GM23338 (cell line): Measurements from ENCODE around the gene MED16. TPM values are rescaled to one million over a fixed set of nuclear protein-coding genes. Genes with fewer than 3 reads are reported as not detected.

Experiments used
- ATAC-seq: fragments of 200-7000 bp; cut with Tn5 transposase; 3 replicates; pipeline ENCODE4 v1.9.1; 2020
- DNase-seq: peaks from one replicate; pipeline ENCODE4 v3.0.0-alpha.2; 2015; ENCODE audit warnings: low spot score
- H2AFZ ChIP-seq: fragments of 200-600 bp; sonication (generic); 2 replicates; pipeline ENCODE4 v1.8.0; 2016; ENCODE audit warnings: antibody characterized with exemption, mild to moderate bottlenecking, moderate library complexity
- H3F3A ChIP-seq: fragments of 200-600 bp; sonication (generic); replicated peaks from 2 replicates; pipeline ENCODE4 v1.8.0; 2017; ENCODE audit warnings: antibody characterized with exemption, mixed run types, low read depth
- H3K27ac ChIP-seq: fragments of 200-600 bp; sonication (generic); 2 replicates; pipeline ENCODE4 v1.6.1; 2016; ENCODE audit warnings: low read depth
- H3K27me3 ChIP-seq: fragments of 200-600 bp; sonication (generic); 2 replicates; pipeline ENCODE4 v1.8.0; 2016; ENCODE audit warnings: mild to moderate bottlenecking, mixed run types, moderate library complexity; ENCODE audit not compliant: insufficient read depth
- H3K36me3 ChIP-seq: fragments of 200-600 bp; sonication (generic); 2 replicates; pipeline ENCODE4 v1.8.0; 2016; ENCODE audit warnings: mild to moderate bottlenecking; ENCODE audit not compliant: insufficient read depth
- H3K4me1 ChIP-seq: fragments of 200-600 bp; sonication (generic); 2 replicates; pipeline ENCODE4 v1.8.0; 2016; ENCODE audit warnings: mild to moderate bottlenecking, moderate library complexity; ENCODE audit not compliant: insufficient read depth
- H3K4me2 ChIP-seq: fragments of 200-600 bp; sonication (generic); 2 replicates; pipeline ENCODE4 v1.7.1; 2017; ENCODE audit warnings: mixed run types
- H3K4me3 ChIP-seq: fragments of 200-600 bp; sonication (generic); 2 replicates; pipeline ENCODE4 v1.6.1; 2016; ENCODE audit warnings: mixed run types
- H3K79me2 ChIP-seq: fragments of 200-600 bp; sonication (generic); replicated peaks from 2 replicates; pipeline ENCODE4 v1.8.0; 2017; ENCODE audit warnings: mild to moderate bottlenecking; ENCODE audit not compliant: insufficient read depth
- H3K9me2 ChIP-seq: fragments of 200-600 bp; sonication (generic); 2 replicates; pipeline ENCODE4 v1.8.0; 2017; ENCODE audit not compliant: insufficient read depth
- H4K20me1 ChIP-seq: fragments of 200-600 bp; sonication (generic); replicated peaks from 2 replicates; pipeline ENCODE4 v1.8.0; 2017; ENCODE audit warnings: mild to moderate bottlenecking; ENCODE audit not compliant: insufficient read depth
- H3K27ac Mint-ChIP-seq: 2 replicates; pipeline ENCODE4 v1.8.0; 2020; ENCODE audit warnings: inconsistent platforms, mild to moderate bottlenecking, moderate library complexity, mixed read lengths
- H3K27me3 Mint-ChIP-seq: 3 replicates; pipeline ENCODE4 v1.8.0; 2022; ENCODE audit warnings: low read depth, mild to moderate bottlenecking, moderate library complexity, mixed read lengths, inconsistent platforms; ENCODE audit not compliant: insufficient read depth, poor library complexity
- H3K36me3 Mint-ChIP-seq: 3 replicates; pipeline ENCODE4 v1.8.0; 2021; ENCODE audit warnings: low read depth, mild to moderate bottlenecking, inconsistent platforms, moderate library complexity, mixed read lengths
- H3K4me1 Mint-ChIP-seq: 3 replicates; pipeline ENCODE4 v1.8.0; 2020; ENCODE audit warnings: mild to moderate bottlenecking, inconsistent platforms, mixed read lengths
- H3K4me3 Mint-ChIP-seq: 3 replicates; pipeline ENCODE4 v1.8.0; 2021; ENCODE audit warnings: moderate library complexity, mild to moderate bottlenecking, inconsistent platforms, mixed read lengths
- H3K9me3 Mint-ChIP-seq: 3 replicates; pipeline ENCODE4 v1.8.0; 2020; ENCODE audit warnings: moderate library complexity, mild to moderate bottlenecking, inconsistent platforms, mixed read lengths
- CREB1 ChIP-seq: fragments of 250-450 bp; sonication (Bioruptor Pico); IDR thresholded peaks from 2 replicates; pipeline ENCODE4 v1.5.0; 2020; ENCODE audit warnings: low read depth, mild to moderate bottlenecking, moderate library complexity
- CTCF ChIP-seq, 2 experiments: fragments of 200-600 bp in 1 of 2; sonication (generic) in 1 of 2; conservative IDR thresholded peaks; 2 replicates each; pipeline versions ENCODE4 v1.5.1 to v1.6.1; 2016 to 2017; ENCODE audit warnings: antibody characterized with exemption in 2 of 2, low read depth in 2 of 2, mild to moderate bottlenecking in 2 of 2, moderate library complexity in 1 of 2
- EZH2 ChIP-seq: fragments of 200-600 bp; sonication (generic); IDR thresholded peaks from one replicate; pipeline ENCODE4 v1.8.0; 2017; ENCODE audit warnings: antibody characterized with exemption, mild to moderate bottlenecking, low read depth; ENCODE audit not compliant: unreplicated experiment
- EZH2phosphoT487 ChIP-seq: fragments of 200-600 bp; sonication (generic); IDR thresholded peaks from one replicate; pipeline ENCODE4 v1.8.1; 2018; ENCODE audit warnings: antibody characterized with exemption; ENCODE audit not compliant: unreplicated experiment
- JUNB ChIP-seq: IDR thresholded peaks from one replicate; pipeline ENCODE4 v1.6.1; 2016; ENCODE audit warnings: antibody characterized with exemption; ENCODE audit not compliant: unreplicated experiment
- NANOG ChIP-seq: IDR thresholded peaks from 2 replicates; pipeline ENCODE4 v1.6.1; 2016; ENCODE audit warnings: antibody characterized with exemption, borderline replicate concordance
- POLR2AphosphoS5 ChIP-seq: IDR thresholded peaks from 2 replicates; pipeline ENCODE4 v1.6.1; 2016; ENCODE audit warnings: antibody characterized with exemption, low read depth
- REST ChIP-seq: IDR thresholded peaks from one replicate; pipeline ENCODE4 v1.6.1; 2018; ENCODE audit warnings: antibody characterized with exemption; ENCODE audit not compliant: unreplicated experiment
- STAT1 ChIP-seq: IDR thresholded peaks from one replicate; pipeline ENCODE4 v1.6.1; 2016; ENCODE audit warnings: antibody characterized with exemption; ENCODE audit not compliant: unreplicated experiment
- ZNF114 ChIP-seq: fragments of 250-450 bp; sonication (Bioruptor Pico); IDR thresholded peaks from 2 replicates; pipeline ENCODE4 v1.5.0; 2020; ENCODE audit warnings: mild to moderate bottlenecking, moderate library complexity
- ZNF331 ChIP-seq: fragments of 250-450 bp; sonication (Bioruptor Pico); IDR thresholded peaks from 2 replicates; pipeline ENCODE4 v1.5.0; 2020; ENCODE audit warnings: low read depth, mild to moderate bottlenecking, moderate library complexity
- polyA plus RNA-seq: library from polyadenylated mRNA; unstranded; fragments of >200 nt; fragmentation: Nextera tagmentation; extraction: Ambion mirVana; gene quantifications from 2 replicates; pipeline ENCODE4 v1.2.1, GENCODE V29; 2016
- total RNA-seq: library from RNA; depleted of rRNA; stranded (reverse); fragments of >200 nt; shearing (Covaris generic); gene quantifications from 2 replicates; pipeline ENCODE4 v1.2.3, GENCODE V29; 2014
- TF ChIP-seq, protein P1 (sequence below): IDR thresholded peaks from 2 replicates; pipeline ENCODE4 v1.6.1; 2016; ENCODE audit warnings: antibody characterized with exemption
- TF ChIP-seq, protein P2 (sequence below): fragments of 250-450 bp; sonication (Bioruptor Pico); IDR thresholded peaks from 2 replicates; pipeline ENCODE4 v1.5.0; 2020; ENCODE audit warnings: mild to moderate bottlenecking, moderate library complexity

MED16 gene
- total and polyA plus RNA-seq, 2 experiments from 2014 or later: 52.7 to 73.6 TPM

DNA sequence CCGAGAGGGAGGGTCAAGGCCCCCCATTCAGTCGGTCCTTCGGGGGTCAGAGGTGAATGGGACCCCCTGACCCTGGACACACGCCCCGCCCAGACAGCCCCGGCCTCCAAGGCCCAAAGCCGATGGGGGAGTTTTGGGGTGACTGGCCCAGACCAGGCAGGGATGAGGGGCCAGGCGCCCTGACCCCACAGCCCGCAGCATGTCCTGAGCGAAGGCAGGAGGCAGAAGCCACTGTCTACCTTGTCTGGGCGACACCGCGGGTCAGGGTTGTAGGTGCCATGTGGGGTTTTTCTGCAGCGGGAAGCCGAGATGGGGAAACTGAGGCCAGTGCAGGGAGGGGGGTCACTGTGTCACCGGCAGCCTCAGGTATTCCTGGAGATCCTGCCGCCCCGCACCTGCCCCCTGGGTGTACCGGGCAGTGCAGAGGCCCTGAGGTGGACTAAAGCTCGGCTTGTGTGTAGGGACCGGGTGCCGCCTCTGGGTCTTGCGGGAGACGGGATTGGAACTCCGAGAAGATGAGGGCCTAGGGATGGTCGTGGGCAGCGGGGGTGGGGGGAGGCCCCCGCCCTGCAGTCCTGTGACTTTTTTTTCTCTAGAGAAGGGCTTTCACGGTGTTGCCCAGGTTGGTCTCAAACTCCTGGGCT lies 41.3 kb upstream of the MED16 start:
- peaks cover 34% of the 10 kb centered on the region for H3K36me3 Mint-ChIP-seq
- peaks cover 8% of the 10 kb centered on the region for H4K20me1 ChIP-seq
- no peak for ATAC-seq

More for the DNA sequence above, 41.3 kb upstream of the MED16 start:
- peaks cover 8% of the 10 kb centered on the region; the same call in 1 of the 2 replicates for H3F3A ChIP-seq
- H3K79me2 ChIP-seq: peaks cover 78% of the 10 kb centered on the region
- no peak overlapping the region for H3K4me3 Mint-ChIP-seq
- peaks cover 10% of the 10 kb centered on the region; the same call in 1 of the 2 replicates for H3K4me1 ChIP-seq
- TF ChIP-seq POLR2AphosphoS5 (no peak), EZH2phosphoT487 (no peak), ZNF331 (CRISPR knock-in tag) (no peak), ZNF114 (no peak), CREB1 (CRISPR knock-in tag) (no peak), NANOG (no peak), STAT1 (no peak), EZH2 (no peak), JUNB (no peak), REST (no peak), CTCF (conservative IDR thresholded peaks at IDR 0.05; ENCODE audit: low read depth in 2 of 2) (no peak)
- TF ChIP-seq, protein P1, sequence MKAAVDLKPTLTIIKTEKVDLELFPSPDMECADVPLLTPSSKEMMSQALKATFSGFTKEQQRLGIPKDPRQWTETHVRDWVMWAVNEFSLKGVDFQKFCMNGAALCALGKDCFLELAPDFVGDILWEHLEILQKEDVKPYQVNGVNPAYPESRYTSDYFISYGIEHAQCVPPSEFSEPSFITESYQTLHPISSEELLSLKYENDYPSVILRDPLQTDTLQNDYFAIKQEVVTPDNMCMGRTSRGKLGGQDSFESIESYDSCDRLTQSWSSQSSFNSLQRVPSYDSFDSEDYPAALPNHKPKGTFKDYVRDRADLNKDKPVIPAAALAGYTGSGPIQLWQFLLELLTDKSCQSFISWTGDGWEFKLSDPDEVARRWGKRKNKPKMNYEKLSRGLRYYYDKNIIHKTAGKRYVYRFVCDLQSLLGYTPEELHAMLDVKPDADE: no peak
- TF ChIP-seq, protein P2, sequence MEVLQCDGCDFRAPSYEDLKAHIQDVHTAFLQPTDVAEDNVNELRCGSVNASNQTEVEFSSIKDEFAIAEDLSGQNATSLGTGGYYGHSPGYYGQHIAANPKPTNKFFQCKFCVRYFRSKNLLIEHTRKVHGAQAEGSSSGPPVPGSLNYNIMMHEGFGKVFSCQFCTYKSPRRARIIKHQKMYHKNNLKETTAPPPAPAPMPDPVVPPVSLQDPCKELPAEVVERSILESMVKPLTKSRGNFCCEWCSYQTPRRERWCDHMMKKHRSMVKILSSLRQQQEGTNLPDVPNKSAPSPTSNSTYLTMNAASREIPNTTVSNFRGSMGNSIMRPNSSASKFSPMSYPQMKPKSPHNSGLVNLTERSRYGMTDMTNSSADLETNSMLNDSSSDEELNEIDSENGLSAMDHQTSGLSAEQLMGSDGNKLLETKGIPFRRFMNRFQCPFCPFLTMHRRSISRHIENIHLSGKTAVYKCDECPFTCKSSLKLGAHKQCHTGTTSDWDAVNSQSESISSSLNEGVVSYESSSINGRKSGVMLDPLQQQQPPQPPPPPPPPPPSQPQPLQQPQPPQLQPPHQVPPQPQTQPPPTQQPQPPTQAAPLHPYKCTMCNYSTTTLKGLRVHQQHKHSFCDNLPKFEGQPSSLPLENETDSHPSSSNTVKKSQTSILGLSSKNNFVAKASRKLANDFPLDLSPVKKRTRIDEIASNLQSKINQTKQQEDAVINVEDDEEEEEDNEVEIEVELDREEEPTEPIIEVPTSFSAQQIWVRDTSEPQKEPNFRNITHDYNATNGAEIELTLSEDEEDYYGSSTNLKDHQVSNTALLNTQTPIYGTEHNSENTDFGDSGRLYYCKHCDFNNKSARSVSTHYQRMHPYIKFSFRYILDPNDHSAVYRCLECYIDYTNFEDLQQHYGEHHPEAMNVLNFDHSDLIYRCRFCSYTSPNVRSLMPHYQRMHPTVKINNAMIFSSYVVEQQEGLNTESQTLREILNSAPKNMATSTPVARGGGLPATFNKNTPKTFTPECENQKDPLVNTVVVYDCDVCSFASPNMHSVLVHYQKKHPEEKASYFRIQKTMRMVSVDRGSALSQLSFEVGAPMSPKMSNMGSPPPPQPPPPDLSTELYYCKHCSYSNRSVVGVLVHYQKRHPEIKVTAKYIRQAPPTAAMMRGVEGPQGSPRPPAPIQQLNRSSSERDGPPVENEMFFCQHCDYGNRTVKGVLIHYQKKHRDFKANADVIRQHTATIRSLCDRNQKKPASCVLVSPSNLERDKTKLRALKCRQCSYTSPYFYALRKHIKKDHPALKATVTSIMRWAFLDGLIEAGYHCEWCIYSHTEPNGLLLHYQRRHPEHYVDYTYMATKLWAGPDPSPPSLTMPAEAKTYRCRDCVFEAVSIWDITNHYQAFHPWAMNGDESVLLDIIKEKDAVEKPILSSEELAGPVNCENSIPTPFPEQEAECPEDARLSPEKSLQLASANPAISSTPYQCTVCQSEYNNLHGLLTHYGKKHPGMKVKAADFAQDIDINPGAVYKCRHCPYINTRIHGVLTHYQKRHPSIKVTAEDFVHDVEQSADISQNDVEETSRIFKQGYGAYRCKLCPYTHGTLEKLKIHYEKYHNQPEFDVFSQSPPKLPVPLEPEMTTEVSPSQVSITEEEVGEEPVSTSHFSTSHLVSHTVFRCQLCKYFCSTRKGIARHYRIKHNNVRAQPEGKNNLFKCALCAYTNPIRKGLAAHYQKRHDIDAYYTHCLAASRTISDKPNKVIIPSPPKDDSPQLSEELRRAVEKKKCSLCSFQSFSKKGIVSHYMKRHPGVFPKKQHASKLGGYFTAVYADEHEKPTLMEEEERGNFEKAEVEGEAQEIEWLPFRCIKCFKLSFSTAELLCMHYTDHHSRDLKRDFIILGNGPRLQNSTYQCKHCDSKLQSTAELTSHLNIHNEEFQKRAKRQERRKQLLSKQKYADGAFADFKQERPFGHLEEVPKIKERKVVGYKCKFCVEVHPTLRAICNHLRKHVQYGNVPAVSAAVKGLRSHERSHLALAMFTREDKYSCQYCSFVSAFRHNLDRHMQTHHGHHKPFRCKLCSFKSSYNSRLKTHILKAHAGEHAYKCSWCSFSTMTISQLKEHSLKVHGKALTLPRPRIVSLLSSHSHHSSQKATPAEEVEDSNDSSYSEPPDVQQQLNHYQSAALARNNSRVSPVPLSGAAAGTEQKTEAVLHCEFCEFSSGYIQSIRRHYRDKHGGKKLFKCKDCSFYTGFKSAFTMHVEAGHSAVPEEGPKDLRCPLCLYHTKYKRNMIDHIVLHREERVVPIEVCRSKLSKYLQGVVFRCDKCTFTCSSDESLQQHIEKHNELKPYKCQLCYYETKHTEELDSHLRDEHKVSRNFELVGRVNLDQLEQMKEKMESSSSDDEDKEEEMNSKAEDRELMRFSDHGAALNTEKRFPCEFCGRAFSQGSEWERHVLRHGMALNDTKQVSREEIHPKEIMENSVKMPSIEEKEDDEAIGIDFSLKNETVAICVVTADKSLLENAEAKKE (CRISPR knock-in tag): no peak
- DNase-seq: no peak
- H3K9me2 ChIP-seq: no peaks in the 10 kb centered on the region
- H3K27me3 Mint-ChIP-seq: peaks cover 5% of the 10 kb centered on the region
- no peaks in the 10 kb centered on the region; the same call in 2 of the 3 replicates for H3K9me3 Mint-ChIP-seq
- H3K4me1 Mint-ChIP-seq: peaks cover 8% of the 10 kb centered on the region; the same call in 1 of the 3 replicates
- no peak overlapping the region for H2AFZ ChIP-seq
- H3K4me3 ChIP-seq: no peak overlapping the region
- no peak overlapping the region for H3K27ac Mint-ChIP-seq
- H3K27ac ChIP-seq: peak overlapping the region; percentile 55; the same call in 1 of the 2 replicates
- H3K36me3 ChIP-seq: no peaks in the 10 kb centered on the region; the same call in 1 of the 2 replicates
- no peak overlapping the region for H3K4me2 ChIP-seq
- H3K27me3 ChIP-seq: no peaks in the 10 kb centered on the region
